GM18907 (cell line): Measurements from ENCODE around the gene MYO1F.
A peak's percentile ranks its signal among the peaks of the same experiment; 100 is the strongest.
"Not testable (repeated sequence)": the region's sequence is repeated elsewhere in the genome, so short reads cannot be mapped to it uniquely, and the experiment has no call there.

Experiments
- ATAC-seq: cut with Tn5 transposase; IDR thresholded peaks from one replicate; pipeline ENCODE4 v1.9.1; 2021; ENCODE audit warnings: mild to moderate bottlenecking, moderate library complexity; ENCODE audit not compliant: unreplicated experiment

MYO1F gene

DNA sequence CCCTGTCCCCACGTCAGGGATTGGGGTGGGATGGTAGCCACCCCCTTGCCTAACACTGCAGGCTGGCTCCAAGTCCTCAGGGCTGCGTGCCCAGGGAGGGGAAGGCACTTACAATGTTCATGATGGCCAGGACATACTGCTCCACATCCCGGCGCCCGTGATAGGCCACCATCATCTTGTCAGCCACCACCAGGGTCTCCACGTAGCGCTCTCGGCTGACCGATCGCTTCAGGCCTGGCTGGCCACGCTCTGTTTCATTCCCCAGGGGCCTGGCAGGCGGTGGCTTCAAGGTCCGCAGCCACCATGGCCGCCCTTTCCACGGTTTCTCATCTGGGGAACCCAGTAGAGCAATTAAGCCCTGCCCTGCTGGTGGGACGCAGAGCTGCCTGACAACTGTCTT lies 23.6 kb upstream of the MYO1F start:
- ATAC-seq = no peak

GRCh38 chr19:8600064-8600463 lies 22.8 kb upstream of the MYO1F start:
- ATAC-seq = no peak

- no peak for ATAC-seq
Observed at GRCh38 chr19:8596168-8596567, 18.9 kb upstream of the MYO1F start.

GRCh38 chr19:8595651-8596050 lies 18.4 kb upstream of the MYO1F start:
- ATAC-seq = no peak

- ATAC-seq = no peak
Observed at GRCh38 chr19:8593931-8594330, 16.7 kb upstream of the MYO1F start.

DNA sequence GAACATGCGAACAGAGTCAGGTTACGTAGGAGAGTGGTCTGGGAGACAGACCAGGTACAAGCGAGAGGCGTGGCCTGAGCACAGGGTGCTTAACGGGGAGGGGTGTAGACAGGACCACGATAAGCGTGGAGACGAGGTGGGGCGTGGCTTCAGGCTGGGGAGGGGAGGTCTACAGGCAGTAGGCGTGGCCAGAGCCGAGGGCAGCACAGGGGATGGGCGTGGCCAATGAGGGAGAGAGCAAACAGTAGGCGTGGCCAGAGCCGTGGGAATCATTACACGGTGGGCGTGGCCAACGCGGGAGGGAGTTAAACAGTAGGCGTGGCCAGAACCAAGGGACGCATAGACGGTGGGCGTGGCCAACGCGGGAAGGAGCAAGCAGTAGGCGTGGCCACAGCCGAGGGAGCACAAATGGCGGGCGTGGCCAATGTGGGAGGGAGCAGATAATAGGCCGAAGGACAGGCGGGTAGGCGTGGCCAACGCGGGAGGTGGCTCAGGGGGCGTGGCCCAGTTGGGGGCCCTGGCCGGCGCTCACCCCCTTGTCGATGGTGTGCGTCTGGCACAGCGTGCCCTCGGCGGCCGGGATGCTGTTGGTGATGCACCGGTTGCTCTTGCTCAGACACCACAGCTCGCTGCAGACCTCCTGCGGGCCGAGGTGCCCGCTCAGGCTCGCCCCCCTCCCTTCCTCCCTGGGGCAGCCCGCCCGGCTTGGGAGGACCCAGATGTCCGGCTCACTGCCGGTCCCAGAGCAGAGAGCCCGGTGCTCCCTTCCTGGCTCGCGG lies 15.2 kb upstream of the MYO1F start:
- no peak for ATAC-seq

GRCh38 chr19:8589177-8589714 lies 12.0 kb upstream of the MYO1F start:
- ATAC-seq = no peak

GRCh38 chr19:8585894-8586750 lies 8.9 kb upstream of the MYO1F start:
- no peak for ATAC-seq

GRCh38 chr19:8584965-8585893 lies 8.0 kb upstream of the MYO1F start:
- no peak for ATAC-seq

- no peak for ATAC-seq
Observed at GRCh38 chr19:8580710-8581281, 3.6 kb upstream of the MYO1F start.

DNA sequence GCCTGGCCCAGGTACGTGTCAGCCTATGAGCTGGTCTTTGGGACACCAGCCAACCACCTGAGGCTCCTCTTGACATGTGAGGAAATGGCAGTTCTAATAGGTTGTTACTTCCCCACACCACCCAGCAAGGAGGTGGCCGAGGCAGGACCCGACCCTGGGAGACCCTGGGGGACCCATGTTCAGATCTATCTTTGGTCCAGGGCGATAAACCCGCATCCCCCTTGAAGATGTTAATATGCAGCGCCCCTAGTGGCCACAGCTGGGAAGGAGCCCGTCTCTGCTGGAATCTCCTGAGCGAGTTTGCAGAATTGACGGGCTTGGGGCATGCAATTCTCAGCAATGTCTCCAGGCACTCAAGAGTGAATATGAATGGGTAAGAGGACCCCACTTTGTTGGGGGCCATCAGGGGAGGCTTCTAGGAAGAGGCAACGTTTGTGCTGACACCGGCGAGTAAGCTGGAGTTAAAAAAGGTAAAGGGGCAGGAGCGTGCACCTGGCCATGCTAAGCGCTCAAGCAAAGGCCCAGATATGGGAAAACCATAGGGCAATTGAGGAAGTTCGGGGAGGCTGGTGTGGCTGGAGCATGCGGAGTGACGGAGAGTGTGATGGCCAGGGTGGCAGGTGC lies 1.5 kb upstream of the MYO1F start:
- no peak for ATAC-seq

DNA sequence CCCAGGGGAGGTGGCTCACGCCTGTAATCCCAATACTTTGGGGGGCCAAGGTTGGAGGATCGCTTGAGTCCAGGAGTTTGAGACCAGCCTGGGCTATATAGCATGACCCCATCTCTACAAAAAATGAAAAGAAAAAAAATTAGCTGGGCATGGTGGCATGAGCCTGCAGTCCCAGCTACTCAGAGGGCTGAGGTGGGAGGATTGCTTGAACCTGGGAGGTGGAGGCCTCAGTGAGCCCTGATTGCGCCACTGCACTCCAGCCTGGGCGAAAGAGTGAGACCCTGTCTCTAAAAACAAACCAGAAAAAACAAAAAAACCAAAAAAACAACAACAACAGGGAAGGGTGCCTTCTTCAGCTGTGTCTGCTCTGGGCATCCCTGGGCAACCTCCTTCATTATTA lies 499 bp upstream of the MYO1F start:
- ATAC-seq = no peak

GRCh38 chr19:8576273-8576993 lies 809 bp downstream of the MYO1F start:
- ATAC-seq = no peak

DNA sequence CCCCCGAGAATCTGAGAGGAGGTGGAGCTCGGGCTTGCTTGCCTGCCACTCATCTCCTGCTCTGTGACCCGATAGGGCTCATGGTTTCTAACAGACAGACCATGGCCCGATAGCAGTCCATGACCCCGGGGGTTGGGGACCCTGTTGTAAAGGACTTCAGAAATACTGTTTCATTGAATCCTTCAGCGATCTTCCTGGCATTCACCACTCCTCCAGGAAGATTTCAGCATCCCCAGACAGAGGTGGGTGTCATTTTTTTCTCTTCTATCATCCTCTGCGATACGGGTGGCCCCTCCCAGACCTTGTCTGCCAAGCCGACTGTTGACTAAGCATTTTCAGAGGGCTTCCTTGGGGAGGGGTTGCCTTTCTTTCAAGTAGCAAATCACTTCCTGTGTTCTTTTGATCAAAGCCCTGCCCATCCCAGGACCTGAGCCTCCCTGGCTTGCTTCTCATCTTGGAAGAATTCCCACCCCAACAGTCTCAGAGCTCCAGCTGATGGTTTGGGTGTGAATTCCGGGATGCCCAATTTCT lies 1.7 kb downstream of the MYO1F start:
- ATAC-seq = no peak

- not testable (repeated sequence) for ATAC-seq
Observed at GRCh38 chr19:8574619-8574922, 2.7 kb downstream of the MYO1F start.

- ATAC-seq = no peak
Observed at GRCh38 chr19:8573316-8573715, 3.9 kb downstream of the MYO1F start.

- no peak for ATAC-seq
Observed at GRCh38 chr19:8571006-8571411, 6.2 kb downstream of the MYO1F start.

GRCh38 chr19:8569066-8569771 lies 8.0 kb downstream of the MYO1F start:
- peak; percentile 68 for ATAC-seq
